NT2/D1 (cell line): Measurements from ENCODE around the gene FRAS1.

ENCODE experiments used
- YY1 ChIP-seq: IDR thresholded peaks from 2 replicates; pipeline ENCODE4 v1.6.1; 2011; ENCODE audit not compliant: insufficient read length, insufficient read depth
- ZNF274 ChIP-seq: IDR thresholded peaks from 2 replicates; pipeline ENCODE4 v1.6.1; 2011; ENCODE audit warnings: mild to moderate bottlenecking, low read depth, low read length

GRCh38 chr4:78145622-78146021 lies 88.5 kb downstream of the FRAS1 start:
- TF ChIP-seq ZNF274 = no peak
- no peak for TF ChIP-seq YY1
